WTC11 (cell line): Measurements from ENCODE around the gene EFNA5.

Source experiments
- CBFB ChIP-seq: sonication (generic); formaldehyde crosslinking; IDR thresholded peaks from 2 replicates; pipeline ENCODE4 v1.8.1; 2022; ENCODE audit warnings: mild to moderate bottlenecking, low read depth, missing genetic modification reagents
- CREB1 ChIP-seq: sonication (generic); formaldehyde crosslinking; IDR thresholded peaks from 2 replicates; pipeline ENCODE4 v1.8.0; 2023; ENCODE audit warnings: mild to moderate bottlenecking, missing genetic modification reagents
- STAT6 ChIP-seq: sonication (generic); formaldehyde crosslinking; conservative IDR thresholded peaks from 2 replicates; pipeline ENCODE4 v1.8.1; 2023; ENCODE audit warnings: mild to moderate bottlenecking, low read depth, missing genetic modification reagents, moderate library complexity
- TEAD4 ChIP-seq: sonication (generic); formaldehyde crosslinking; IDR thresholded peaks from 2 replicates; pipeline ENCODE4 v1.8.0; 2022; ENCODE audit warnings: mild to moderate bottlenecking, missing genetic modification reagents
- USF2 ChIP-seq: sonication (generic); formaldehyde crosslinking; IDR thresholded peaks from 2 replicates; pipeline ENCODE4 v1.8.1; 2023; ENCODE audit warnings: mild to moderate bottlenecking, missing genetic modification reagents, moderate library complexity
- ZNF512 ChIP-seq: sonication (generic); formaldehyde crosslinking; IDR thresholded peaks from 2 replicates; pipeline ENCODE4 v1.8.1; 2022; ENCODE audit warnings: missing genetic modification reagents, borderline replicate concordance
- TF ChIP-seq, protein P1 (sequence below): sonication (generic); formaldehyde crosslinking; IDR thresholded peaks from 2 replicates; pipeline ENCODE4 v1.8.0; 2022; ENCODE audit warnings: mild to moderate bottlenecking, missing genetic modification reagents
- TF ChIP-seq, protein P2 (sequence below): fragments of 200-600 bp; IDR thresholded peaks from 2 replicates; pipeline ENCODE4 v1.8.0; 2022; ENCODE audit warnings: antibody characterized with exemption

DNA sequence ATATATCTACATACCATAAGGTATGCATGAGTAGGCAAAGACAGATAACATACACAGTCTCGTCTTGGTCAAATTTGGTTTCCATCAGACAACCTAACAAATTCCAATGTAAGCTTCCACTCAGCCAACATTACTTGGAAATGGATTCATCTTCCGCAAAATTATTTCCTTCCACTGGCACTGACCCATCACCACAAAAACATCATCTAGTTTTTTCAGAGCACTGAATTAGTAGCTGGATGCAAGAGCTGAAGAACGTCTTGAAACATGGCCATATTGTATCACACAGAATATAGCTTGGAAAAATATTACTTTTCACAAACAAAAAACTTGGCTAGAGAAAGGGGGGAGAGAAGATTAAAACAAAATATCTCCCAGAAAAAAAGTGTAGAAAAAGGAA is 73.5 kb downstream of the EFNA5 start:
- TF ChIP-seq STAT6 (CRISPR knock-in tag) (no peak), ZNF512 (no peak), CBFB (CRISPR knock-in tag) (no peak), TEAD4 (CRISPR knock-in tag) (no peak), CREB1 (no peak), USF2 (CRISPR knock-in tag) (no peak)
- TF ChIP-seq, protein P1, sequence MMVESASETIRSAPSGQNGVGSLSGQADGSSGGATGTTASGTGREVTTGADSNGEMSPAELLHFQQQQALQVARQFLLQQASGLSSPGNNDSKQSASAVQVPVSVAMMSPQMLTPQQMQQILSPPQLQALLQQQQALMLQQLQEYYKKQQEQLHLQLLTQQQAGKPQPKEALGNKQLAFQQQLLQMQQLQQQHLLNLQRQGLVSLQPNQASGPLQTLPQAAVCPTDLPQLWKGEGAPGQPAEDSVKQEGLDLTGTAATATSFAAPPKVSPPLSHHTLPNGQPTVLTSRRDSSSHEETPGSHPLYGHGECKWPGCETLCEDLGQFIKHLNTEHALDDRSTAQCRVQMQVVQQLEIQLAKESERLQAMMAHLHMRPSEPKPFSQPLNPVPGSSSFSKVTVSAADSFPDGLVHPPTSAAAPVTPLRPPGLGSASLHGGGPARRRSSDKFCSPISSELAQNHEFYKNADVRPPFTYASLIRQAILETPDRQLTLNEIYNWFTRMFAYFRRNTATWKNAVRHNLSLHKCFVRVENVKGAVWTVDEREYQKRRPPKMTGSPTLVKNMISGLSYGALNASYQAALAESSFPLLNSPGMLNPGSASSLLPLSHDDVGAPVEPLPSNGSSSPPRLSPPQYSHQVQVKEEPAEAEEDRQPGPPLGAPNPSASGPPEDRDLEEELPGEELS: no peak
- TF ChIP-seq, protein P2, sequence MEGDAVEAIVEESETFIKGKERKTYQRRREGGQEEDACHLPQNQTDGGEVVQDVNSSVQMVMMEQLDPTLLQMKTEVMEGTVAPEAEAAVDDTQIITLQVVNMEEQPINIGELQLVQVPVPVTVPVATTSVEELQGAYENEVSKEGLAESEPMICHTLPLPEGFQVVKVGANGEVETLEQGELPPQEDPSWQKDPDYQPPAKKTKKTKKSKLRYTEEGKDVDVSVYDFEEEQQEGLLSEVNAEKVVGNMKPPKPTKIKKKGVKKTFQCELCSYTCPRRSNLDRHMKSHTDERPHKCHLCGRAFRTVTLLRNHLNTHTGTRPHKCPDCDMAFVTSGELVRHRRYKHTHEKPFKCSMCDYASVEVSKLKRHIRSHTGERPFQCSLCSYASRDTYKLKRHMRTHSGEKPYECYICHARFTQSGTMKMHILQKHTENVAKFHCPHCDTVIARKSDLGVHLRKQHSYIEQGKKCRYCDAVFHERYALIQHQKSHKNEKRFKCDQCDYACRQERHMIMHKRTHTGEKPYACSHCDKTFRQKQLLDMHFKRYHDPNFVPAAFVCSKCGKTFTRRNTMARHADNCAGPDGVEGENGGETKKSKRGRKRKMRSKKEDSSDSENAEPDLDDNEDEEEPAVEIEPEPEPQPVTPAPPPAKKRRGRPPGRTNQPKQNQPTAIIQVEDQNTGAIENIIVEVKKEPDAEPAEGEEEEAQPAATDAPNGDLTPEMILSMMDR: no peak
